Measurements from ENCODE around the gene CD33.

The CD33 gene

GRCh38 chr19:51210874-51211361 lies 14.0 kb upstream of the CD33 start:
- DNase-seq: peak in 1 of 5 donors; percentile 11

DNA sequence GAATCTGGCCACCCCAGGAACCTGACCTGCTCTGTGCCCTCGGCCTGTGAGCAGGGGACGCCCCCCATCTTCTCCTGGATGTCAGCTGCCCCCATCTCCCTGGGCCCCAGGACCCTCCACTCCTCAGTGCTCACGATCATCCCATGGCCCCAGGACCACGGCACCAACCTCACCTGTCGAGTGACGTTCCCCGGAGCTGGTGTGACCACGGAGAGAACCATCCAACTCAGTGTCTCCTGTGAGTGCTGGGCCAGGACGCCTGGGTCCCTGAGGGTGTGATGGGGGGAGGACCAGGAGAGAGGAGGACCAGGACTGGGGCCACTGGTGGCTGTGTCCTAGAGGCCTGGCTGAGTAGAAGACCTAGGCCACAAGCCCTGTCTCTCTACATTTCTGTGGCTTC lies 13.0 kb upstream of the CD33 start:
- no peak for DNase-seq

- DNase-seq: no peak
Measured at GRCh38 chr19:51219307-51219706, 5.6 kb upstream of the CD33 start.

DNA sequence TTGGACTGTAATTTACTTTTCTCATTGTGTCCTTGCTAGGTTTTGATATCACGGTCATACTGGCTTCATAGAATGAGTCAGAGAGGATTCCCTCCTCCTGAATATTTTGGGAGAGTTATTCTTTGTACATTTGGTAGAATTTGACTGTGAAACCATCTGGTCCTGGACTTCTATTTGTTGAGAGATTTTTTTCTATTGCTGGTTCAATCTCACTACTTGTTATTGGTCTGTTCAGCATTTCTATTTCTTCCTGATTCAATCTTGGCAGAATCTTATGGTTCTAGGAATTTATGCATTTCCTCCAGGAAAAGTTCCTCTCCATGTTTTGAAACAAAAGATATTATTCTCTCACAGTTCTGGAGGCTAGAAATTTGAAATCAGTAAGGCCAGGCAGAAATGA lies 4.9 kb upstream of the CD33 start:
- DNase-seq: no peak

DNA sequence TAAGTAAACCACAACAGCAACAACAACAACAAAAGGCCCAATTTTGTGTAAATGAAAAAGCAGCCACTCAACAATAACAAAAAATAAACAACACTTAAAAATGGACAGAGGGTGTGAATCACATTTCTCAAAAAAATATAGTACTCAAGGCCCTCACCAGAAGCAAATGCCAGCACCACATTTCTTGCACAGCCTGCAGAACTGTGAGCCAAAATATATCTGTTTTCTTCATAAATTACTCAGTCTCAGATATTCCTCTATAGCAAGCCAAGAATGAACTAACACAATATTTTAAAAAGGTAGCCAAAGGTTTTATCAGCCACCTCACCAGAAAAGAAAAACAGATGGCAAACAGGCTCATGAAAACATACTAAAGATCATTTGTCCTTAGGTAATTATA lies 3.9 kb upstream of the CD33 start:
- DNase-seq: no peak

DNA sequence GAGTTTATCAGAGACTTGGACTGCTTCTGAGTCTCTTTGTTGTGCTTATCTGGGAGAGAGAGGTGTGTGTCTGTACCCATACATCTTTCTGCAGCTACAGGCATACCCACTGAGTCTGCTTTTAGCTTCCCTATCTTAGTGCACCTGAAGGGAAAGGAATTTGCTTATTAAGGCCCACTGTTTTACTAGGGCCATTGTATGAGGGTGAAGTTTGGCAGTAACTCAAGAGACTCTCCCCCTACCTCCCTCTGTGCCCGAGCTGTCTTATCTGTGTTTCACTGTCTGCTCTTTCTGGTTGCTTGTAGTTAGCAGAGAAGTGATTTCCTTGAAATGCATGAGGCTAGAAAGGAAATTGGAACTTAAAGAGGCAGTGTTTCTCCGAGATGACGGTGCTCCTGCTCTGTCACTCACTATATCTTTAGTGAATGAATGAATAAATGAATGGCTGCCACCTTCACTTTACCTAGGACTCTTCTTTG lies 678 bp upstream of the CD33 start:
- peak in 1 of 5 donors; percentile 53 for DNase-seq

GRCh38 chr19:51226067-51226466 lies 1.2 kb downstream of the CD33 start:
- no peak for DNase-seq

DNA sequence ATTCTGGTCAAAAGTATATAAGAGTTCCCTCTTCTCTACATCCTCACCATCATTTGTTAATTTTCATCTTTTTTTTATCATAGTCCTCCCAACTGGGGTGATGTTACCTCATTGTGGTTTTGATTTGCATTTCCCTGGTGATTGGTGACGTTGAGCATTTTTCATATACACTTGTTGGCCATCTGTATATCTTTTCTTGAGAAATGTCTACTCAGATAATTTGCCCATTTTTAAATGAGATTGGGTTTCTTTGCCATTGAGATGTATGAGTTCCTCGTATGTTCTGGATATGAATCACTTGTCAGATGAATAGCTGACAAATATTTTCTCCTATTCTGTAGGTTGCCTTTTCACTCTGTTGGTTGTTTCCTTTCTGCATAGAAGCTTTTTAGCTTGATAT lies 2.4 kb downstream of the CD33 start:
- peak in 1 of 5 donors; percentile 23 for DNase-seq

- DNase-seq: no peak
Measured at GRCh38 chr19:51227966-51228365, 3.1 kb downstream of the CD33 start.

- no peak for DNase-seq
Measured at GRCh38 chr19:51240866-51241265, 16.0 kb downstream of the CD33 start.

DNA sequence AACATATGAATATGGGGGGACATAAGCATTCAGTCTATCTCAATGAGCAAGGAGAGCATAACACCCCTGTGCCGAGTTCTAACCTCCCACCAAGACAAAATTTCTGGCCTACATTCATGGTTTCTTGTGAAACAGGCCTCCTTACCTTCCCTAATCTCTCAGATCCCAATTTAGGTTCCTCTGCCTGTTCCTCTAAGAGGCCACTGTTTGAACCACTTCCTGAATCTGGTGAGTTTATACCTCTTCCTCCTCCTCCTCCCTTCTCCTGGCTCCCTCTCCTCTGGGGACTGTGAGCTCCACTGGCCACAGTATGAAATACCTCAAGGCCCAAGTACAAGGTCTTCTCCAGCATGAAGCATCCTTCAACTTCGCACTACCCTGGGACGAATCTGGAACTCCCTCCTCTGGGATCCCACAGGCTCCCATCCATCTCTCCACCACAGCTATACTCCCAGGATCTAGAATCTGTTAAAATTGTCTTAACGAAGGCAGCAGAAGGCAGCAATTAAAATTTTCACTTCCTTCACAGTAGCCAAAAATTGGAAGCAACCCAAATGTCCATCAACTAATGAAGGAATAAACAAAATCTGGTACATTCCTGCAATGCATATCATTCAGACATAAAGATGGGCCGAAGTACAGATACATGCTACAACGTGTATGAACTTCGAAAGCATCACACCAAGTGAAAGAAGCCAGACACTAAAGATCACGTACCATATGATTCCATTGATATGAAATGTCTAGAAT lies 18.2 kb downstream of the CD33 start:
- DNase-seq: no peak

DNA sequence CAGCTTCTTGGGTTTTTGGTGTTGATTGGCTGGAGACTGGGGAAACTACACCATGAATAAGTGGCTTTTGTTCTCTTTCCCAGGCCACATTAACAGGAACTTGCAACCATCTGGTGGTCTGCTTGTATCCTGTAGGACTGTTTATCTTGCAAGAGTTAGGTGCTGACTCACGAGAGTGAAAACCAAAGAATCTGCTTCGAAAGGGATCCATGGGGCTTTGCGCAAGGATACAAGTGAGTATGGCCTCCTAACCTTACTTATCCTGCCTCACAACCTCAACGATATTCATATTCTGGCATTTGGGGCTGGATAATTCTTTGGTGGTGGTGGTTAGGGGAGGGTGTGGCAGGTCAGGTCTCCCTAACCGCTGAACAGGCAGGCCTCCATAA lies 21.3 kb downstream of the CD33 start:
- DNase-seq: peak in 1 of 5 donors; percentile 43

- DNase-seq: no peak
Measured at GRCh38 chr19:51247972-51248590, 23.2 kb downstream of the CD33 start.

DNA sequence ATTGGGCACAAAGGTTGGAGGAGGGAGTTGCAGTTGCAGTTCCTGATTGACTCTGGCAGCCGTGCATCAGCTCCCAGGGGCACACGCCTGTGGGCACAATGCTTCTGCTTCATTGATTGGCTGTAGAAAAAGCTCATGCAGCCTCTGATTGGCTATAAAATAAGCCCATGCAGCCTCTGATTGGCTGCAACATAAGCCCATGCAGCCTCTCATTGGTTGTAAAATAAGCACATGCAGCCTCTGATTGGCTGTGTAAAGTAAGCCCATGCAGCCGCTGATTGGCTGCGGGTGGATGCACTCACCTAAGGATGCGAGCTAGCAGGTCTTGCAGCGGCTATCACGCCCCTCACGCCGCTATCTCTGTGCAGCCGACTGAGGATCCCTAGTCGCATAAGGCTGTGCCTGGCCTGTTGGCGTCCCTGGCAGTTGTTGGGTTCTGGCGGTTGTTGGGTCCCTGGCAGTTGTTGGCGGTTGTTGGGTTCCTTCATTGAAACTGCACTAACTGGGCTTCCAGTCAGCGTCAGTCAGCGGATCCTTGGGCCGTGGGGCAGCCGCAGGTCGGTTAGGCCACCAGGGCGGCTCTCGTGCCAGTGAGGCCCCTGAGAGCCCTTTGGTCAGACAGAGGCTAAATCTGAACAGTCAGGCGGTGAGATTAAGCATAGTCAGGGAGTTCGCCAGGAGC lies 26.0 kb downstream of the CD33 start, which contains the start of gene SIGLECL1:
Gene SIGLECL1 (plus strand): TSS at position 295 of the 682 bp plus-strand sequence. CDS start 12,993 bp downstream, outside the sequence.
- no peak for DNase-seq

DNA sequence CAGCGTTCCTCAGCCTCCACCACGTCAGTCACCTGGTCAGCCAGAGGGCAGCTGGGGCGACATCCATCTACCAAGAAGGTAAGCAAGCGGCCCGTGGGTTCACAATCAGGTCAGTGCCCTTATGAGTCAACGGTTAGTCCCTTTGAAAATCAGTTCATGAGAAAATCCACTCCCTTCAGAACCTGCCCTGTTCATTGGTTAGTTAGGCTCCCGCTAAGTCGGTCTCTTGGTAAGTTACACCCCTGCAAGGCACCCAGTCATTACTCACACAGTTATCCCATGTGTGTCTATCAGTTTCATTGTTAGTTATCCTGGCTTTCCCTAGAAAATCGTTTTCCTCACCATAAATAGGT lies 26.6 kb downstream of the CD33 start:
- DNase-seq: peak in 1 of 5 donors; percentile 28

- DNase-seq: no peak
Measured at GRCh38 chr19:51252306-51253079, 27.6 kb downstream of the CD33 start.

DNA sequence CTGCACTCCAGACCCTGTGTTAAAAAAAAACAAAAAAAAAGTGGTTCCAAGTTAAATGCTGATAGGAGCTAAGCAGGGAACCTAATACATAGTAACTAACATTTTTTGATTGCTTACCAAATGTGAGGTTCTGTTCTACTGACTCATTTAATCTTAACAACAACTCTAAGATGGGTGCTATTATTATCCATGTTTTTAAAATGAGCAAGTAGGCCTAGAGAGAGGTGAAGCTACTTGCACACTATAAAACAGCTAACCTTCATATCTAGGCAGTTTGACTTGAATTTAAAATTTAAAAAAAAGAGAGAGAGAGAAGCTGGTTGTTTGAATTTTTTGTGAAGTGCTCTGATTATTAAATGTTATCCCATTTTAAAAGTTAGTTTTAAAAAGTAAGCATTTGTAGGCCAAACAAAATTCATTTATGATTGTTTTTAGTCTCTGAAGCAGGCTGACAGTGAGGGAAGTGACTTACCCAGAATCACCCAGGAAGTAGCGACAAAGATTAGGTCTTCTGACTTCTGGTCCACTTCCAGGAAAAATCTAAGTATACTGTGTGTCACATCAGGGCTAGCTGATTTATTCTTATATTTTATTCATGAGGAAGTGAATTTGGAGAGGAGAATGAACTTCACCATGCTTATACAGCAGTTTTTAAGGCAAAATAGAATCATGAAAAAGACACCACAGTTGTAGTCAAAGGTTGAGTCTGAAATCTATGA lies 28.4 kb downstream of the CD33 start:
- DNase-seq: peak in 1 of 5 donors; percentile 78

DNA sequence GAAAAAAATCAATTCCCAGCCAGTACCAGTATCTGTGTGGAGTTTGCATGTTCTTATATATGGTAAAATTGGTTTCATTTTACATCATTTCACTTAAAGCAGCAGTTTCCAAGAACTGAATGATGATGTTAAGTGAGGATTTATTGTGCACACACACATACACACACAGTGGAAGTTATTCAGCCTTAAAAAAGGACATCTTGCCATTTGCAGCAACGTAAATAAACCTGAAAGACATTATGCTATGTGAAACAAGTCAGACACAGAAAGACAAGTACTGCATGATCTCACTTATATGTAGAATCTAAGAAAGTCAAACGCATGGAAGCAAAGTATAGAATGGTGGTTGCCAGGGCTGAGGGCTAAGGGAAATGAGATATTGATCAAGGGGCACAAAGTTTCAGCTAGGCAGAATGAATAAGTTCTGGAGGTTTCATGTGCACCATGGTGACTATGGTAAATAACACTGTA lies 31.3 kb downstream of the CD33 start:
- peak in 1 of 5 donors; percentile 82 for DNase-seq

GRCh38 chr19:51257471-51257870 lies 32.6 kb downstream of the CD33 start:
- DNase-seq: no peak

GRCh38 chr19:51258165-51259160 lies 33.6 kb downstream of the CD33 start:
- peak in 1 of 5 donors; percentile 36 for DNase-seq

All from T-helper 1 cell (primary cell).